A549 (cell line): ENCODE data around the gene ZNF680. TPM values are rescaled to one million over a fixed set of nuclear protein-coding genes. Genes with fewer than 3 reads are reported as not detected.

Source experiments
- ATAC-seq, 2 experiments: fragments of 200-7000 bp in 1 of 2; fragments of >200 bp in 1 of 2; cut with Nextera tagmentation in 1 of 2; cut with Tn5 transposase in 1 of 2; 3 replicates each; pipeline versions ENCODE4 v1.8.0 to v1.9.1; 2018 to 2020; ENCODE audit warnings: mild to moderate bottlenecking in 1 of 2, moderate library complexity in 1 of 2
- CTCF ChIA-PET: fragments of 300-600 bp; sonication (Branson Sonifier 250); formaldehyde crosslinking; extraction: SDS; loops from one replicate; lab custom pipeline; 2021; ENCODE audit warnings: antibody characterized with exemption, inconsistent platforms; lab: Yijun Ruan, JAX
- POLR2A ChIA-PET: fragments of 350-600 bp; formaldehyde crosslinking; extraction: SDS; loops from one replicate; lab custom pipeline; 2021; ENCODE audit warnings: antibody characterized with exemption, inconsistent platforms; lab: Yijun Ruan, JAX
- DNase-seq, 2 experiments: peaks; one replicate each; pipeline versions ENCODE4 v3.0.0 to v3.0.0-alpha.2; 2011 to 2016; ENCODE audit warnings: low read depth in 1 of 2, low spot score in 1 of 2
- FAIRE-seq: peaks from 2 replicates; lab custom pipeline; 2011; peaks lifted over from hg19 to GRCh38; lab: Jason Lieb, UNC
- H3K27ac ChIP-seq, 2 experiments: fragments of >200 bp; sonication (Bioruptor Twin); formaldehyde crosslinking; 3 replicates each; pipeline ENCODE4 v1.5.1; 2016 to 2017
- H3K4me1 ChIP-seq: fragments of >200 bp; sonication (Bioruptor Twin); formaldehyde crosslinking; 3 replicates; pipeline ENCODE4 v1.6.1; 2016
- H3K4me2 ChIP-seq: fragments of >200 bp; sonication (Bioruptor Twin); formaldehyde crosslinking; 3 replicates; pipeline ENCODE4 v1.6.1; 2016
- H3K4me3 ChIP-seq: fragments of >200 bp; sonication (Bioruptor Twin); formaldehyde crosslinking; 3 replicates; pipeline ENCODE4 v1.5.1; 2016
- H3K9me3 ChIP-seq: fragments of >200 bp; sonication (Bioruptor Twin); formaldehyde crosslinking; 3 replicates; pipeline ENCODE4 v1.6.1; 2016
- CBX2 ChIP-seq: fragments of 200-600 bp; sonication (generic); IDR thresholded peaks from 2 replicates; pipeline ENCODE4 v1.6.1; 2016; ENCODE audit warnings: low read depth, mild to moderate bottlenecking, borderline replicate concordance
- CBX8 ChIP-seq: fragments of 200-600 bp; sonication (generic); IDR thresholded peaks from 2 replicates; pipeline ENCODE4 v1.6.1; 2016
- ESRRA ChIP-seq: fragments of 150-350 bp; IDR thresholded peaks from 2 replicates; pipeline ENCODE4 v1.6.1; 2014; ENCODE audit warnings: mild to moderate bottlenecking, low read length, borderline replicate concordance
- FOSB ChIP-seq: fragments of 250-450 bp; sonication (Bioruptor Pico); IDR thresholded peaks from 2 replicates; pipeline ENCODE4 v1.5.0; 2020; ENCODE audit warnings: mild to moderate bottlenecking, moderate library complexity
- FOXS1 ChIP-seq: fragments of 250-450 bp; sonication (Bioruptor Pico); IDR thresholded peaks from 2 replicates; pipeline ENCODE4 v1.5.0; 2020; ENCODE audit warnings: mild to moderate bottlenecking, moderate library complexity
- GATA3 ChIP-seq: IDR thresholded peaks from 2 replicates; pipeline ENCODE4 v1.6.1; 2012; ENCODE audit warnings: borderline replicate concordance
- HES2 ChIP-seq: fragments of >200 bp; sonication (Bioruptor Twin); formaldehyde crosslinking; IDR thresholded peaks from 2 replicates; pipeline ENCODE4 v1.6.1; 2016
- HEYL ChIP-seq: fragments of 250-450 bp; sonication (Bioruptor Pico); IDR thresholded peaks from 2 replicates; pipeline ENCODE4 v1.8.0; 2021; ENCODE audit warnings: mild to moderate bottlenecking, moderate library complexity
- HMGXB4 ChIP-seq: fragments of 250-450 bp; sonication (Bioruptor Pico); IDR thresholded peaks from 2 replicates; pipeline ENCODE4 v1.5.0; 2021; ENCODE audit warnings: mild to moderate bottlenecking, moderate library complexity, borderline replicate concordance
- HOXA7 ChIP-seq: fragments of 250-450 bp; sonication (Bioruptor Pico); IDR thresholded peaks from 2 replicates; pipeline ENCODE4 v1.5.0; 2020; ENCODE audit warnings: mild to moderate bottlenecking, moderate library complexity
- HOXB13 ChIP-seq: fragments of 250-450 bp; sonication (Bioruptor Pico); IDR thresholded peaks from 2 replicates; pipeline ENCODE4 v1.5.0; 2020; ENCODE audit warnings: low read depth, mild to moderate bottlenecking, moderate library complexity
- JUNB ChIP-seq: fragments of >200 bp; sonication (Bioruptor Twin); formaldehyde crosslinking; IDR thresholded peaks from 2 replicates; pipeline ENCODE4 v1.6.1; 2016
- KDM1A ChIP-seq: fragments of 200-600 bp; sonication (generic); IDR thresholded peaks from 2 replicates; pipeline ENCODE4 v1.6.1; 2016; ENCODE audit warnings: low read depth, mild to moderate bottlenecking
- MYC ChIP-seq: IDR thresholded peaks from 2 replicates; pipeline ENCODE4 v1.6.1; 2012; ENCODE audit warnings: mild to moderate bottlenecking, inconsistent platforms, low read length, improper control_type of control experiment, borderline replicate concordance
- NFE2L2 ChIP-seq: fragments of 150-350 bp; conservative IDR thresholded peaks from 2 replicates; pipeline ENCODE4 v1.6.1; 2014; ENCODE audit warnings: low read length
- NR3C1 ChIP-seq: fragments of >200 bp; sonication (Bioruptor Twin); formaldehyde crosslinking; IDR thresholded peaks from 3 replicates; pipeline ENCODE4 v1.6.1; 2017
- PHF8 ChIP-seq: fragments of 200-600 bp; sonication (generic); IDR thresholded peaks from 2 replicates; pipeline ENCODE4 v1.6.1; 2016; ENCODE audit warnings: low read depth, mild to moderate bottlenecking, antibody characterized with exemption, moderate library complexity, borderline replicate concordance
- RARB ChIP-seq: fragments of 250-450 bp; sonication (Bioruptor Pico); IDR thresholded peaks from 2 replicates; pipeline ENCODE4 v1.8.0; 2021; ENCODE audit warnings: mild to moderate bottlenecking, moderate library complexity
- RFX5 ChIP-seq: fragments of 450-650 bp; IDR thresholded peaks from 2 replicates; pipeline ENCODE4 v1.7.1; 2014; ENCODE audit warnings: antibody characterized with exemption, mild to moderate bottlenecking, moderate library complexity
- SMC3 ChIP-seq: fragments of >200 bp; sonication (Bioruptor Twin); formaldehyde crosslinking; IDR thresholded peaks from 3 replicates; pipeline ENCODE4 v1.6.1; 2018; ENCODE audit warnings: inconsistent platforms
- TP53 ChIP-seq: fragments of 250-450 bp; sonication (Bioruptor Pico); IDR thresholded peaks from 2 replicates; pipeline ENCODE4 v1.5.0; 2021; ENCODE audit warnings: mild to moderate bottlenecking, moderate library complexity
- ZC3H11A ChIP-seq: fragments of 450-650 bp; IDR thresholded peaks from 2 replicates; pipeline ENCODE4 v1.6.1; 2014; ENCODE audit warnings: antibody characterized with exemption, mild to moderate bottlenecking
- ZFP36 ChIP-seq: fragments of 450-650 bp; IDR thresholded peaks from 2 replicates; pipeline ENCODE4 v1.6.1; 2014; ENCODE audit warnings: borderline replicate concordance; ENCODE audit not compliant: partially characterized antibody
- ZNF302 ChIP-seq: fragments of 250-450 bp; sonication (Bioruptor Pico); IDR thresholded peaks from 2 replicates; pipeline ENCODE4 v1.9.0; 2021; ENCODE audit warnings: inconsistent platforms, mild to moderate bottlenecking, moderate library complexity
- WGBS: methylation state at CpG from one replicate; pipeline ENCODE4 v1.1.6; 2017; ENCODE audit errors: missing lambda C conversion rate; 5-methylcytosine and 5-hydroxymethylcytosine counted together
- polyA plus RNA-seq, 4 experiments: library from polyadenylated mRNA; depleted of rRNA in 3 of 4; stranded (reverse); fragments of >200 nt; fragmentation: RNase III in 1 of 4; extraction: RNeasy Plus Mini Kit Qiagen cat#74134 plus additional on column Dnase treatment in 1 of 4; gene quantifications; 2 replicates in 3 of 4; 3 replicates in 1 of 4; pipeline ENCODE4 v1.2.3, GENCODE V29; 2011 to 2017
- TF ChIP-seq, protein P1 (sequence below): fragments of 200-600 bp; sonication (generic); IDR thresholded peaks from 2 replicates; pipeline ENCODE4 v1.6.1; 2016; ENCODE audit warnings: antibody characterized with exemption, mild to moderate bottlenecking, moderate library complexity
- TF ChIP-seq, protein P2 (sequence below): IDR thresholded peaks from 2 replicates; pipeline ENCODE4 v1.6.1; 2012
- TF ChIP-seq, protein P3 (sequence below): fragments of 450-650 bp; IDR thresholded peaks from 2 replicates; pipeline ENCODE4 v1.6.1; 2014; ENCODE audit warnings: antibody characterized with exemption
- TF ChIP-seq, protein P4 (sequence below): IDR thresholded peaks from 2 replicates; pipeline ENCODE4 v1.6.1; 2012; ENCODE audit warnings: low read depth, borderline replicate concordance

The ZNF680 gene
- polyA plus RNA-seq, 2 of the 4 experiments (the other 2 are of a cell fraction): 4.6 to 6.6 TPM

GRCh38 chr7:64562626-64563278 lies at the start of gene ZNF680 (continued):
- TF ChIP-seq, protein P1, sequence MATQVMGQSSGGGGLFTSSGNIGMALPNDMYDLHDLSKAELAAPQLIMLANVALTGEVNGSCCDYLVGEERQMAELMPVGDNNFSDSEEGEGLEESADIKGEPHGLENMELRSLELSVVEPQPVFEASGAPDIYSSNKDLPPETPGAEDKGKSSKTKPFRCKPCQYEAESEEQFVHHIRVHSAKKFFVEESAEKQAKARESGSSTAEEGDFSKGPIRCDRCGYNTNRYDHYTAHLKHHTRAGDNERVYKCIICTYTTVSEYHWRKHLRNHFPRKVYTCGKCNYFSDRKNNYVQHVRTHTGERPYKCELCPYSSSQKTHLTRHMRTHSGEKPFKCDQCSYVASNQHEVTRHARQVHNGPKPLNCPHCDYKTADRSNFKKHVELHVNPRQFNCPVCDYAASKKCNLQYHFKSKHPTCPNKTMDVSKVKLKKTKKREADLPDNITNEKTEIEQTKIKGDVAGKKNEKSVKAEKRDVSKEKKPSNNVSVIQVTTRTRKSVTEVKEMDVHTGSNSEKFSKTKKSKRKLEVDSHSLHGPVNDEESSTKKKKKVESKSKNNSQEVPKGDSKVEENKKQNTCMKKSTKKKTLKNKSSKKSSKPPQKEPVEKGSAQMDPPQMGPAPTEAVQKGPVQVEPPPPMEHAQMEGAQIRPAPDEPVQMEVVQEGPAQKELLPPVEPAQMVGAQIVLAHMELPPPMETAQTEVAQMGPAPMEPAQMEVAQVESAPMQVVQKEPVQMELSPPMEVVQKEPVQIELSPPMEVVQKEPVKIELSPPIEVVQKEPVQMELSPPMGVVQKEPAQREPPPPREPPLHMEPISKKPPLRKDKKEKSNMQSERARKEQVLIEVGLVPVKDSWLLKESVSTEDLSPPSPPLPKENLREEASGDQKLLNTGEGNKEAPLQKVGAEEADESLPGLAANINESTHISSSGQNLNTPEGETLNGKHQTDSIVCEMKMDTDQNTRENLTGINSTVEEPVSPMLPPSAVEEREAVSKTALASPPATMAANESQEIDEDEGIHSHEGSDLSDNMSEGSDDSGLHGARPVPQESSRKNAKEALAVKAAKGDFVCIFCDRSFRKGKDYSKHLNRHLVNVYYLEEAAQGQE: peak; percentile 25; the same call in 1 of the 2 replicates

DNA sequence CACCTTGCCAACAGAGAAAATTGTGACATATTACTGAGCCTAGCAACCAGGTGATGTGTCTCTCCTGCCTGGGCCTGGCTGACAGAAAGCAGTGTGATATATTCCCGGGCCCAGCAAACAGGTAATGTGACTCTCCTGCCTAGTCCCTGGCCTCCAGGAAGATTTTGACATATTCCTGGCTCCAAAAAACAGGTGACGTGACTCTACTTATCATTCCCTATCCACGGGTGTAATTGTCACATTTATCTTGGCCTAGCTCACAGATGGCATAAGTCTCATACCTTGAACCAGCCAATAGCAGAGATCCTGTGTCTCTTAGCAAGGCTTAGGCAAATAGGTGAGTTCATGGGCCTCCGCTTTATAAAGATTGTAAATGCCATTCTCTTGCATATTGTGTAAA lies 49.6 kb upstream of the ZNF680 start:
- H3K27ac ChIP-seq: no peak overlapping the region
- no peak overlapping the region for H3K4me3 ChIP-seq
- 0% methylated on average over 4 of the region's 4 CpGs for WGBS
- FAIRE-seq (no peak), ATAC-seq (no peak)
- no peak overlapping the region for H3K4me2 ChIP-seq
- H3K9me3 ChIP-seq: peaks cover 14% of the 10 kb centered on the region; the same call in 2 of the 3 replicates
- TF ChIP-seq HES2 (no peak), PHF8 (no peak), KDM1A (no peak), JUNB (no peak), NR3C1 (no peak), FOXS1 (CRISPR knock-in tag) (no peak), MYC (no peak), ZNF302 (CRISPR knock-in tag) (no peak), CBX2 (no peak), SMC3 (no peak), ESRRA (no peak), ZFP36 (no peak), ZC3H11A (no peak), HOXB13 (CRISPR knock-in tag) (no peak), HMGXB4 (CRISPR knock-in tag) (no peak), CBX8 (no peak)
- TF ChIP-seq, protein P2, sequence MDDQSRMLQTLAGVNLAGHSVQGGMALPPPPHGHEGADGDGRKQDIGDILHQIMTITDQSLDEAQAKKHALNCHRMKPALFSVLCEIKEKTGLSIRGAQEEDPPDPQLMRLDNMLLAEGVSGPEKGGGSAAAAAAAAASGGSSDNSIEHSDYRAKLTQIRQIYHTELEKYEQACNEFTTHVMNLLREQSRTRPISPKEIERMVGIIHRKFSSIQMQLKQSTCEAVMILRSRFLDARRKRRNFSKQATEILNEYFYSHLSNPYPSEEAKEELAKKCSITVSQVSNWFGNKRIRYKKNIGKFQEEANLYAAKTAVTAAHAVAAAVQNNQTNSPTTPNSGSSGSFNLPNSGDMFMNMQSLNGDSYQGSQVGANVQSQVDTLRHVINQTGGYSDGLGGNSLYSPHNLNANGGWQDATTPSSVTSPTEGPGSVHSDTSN: no peak
- TF ChIP-seq, all 56 proteins: peak for 0
- ChIA-PET CTCF (no interaction called here), POLR2A (no interaction called here)
- DNase-seq: no peak
- no peaks in the 10 kb centered on the region for H3K4me1 ChIP-seq

DNA sequence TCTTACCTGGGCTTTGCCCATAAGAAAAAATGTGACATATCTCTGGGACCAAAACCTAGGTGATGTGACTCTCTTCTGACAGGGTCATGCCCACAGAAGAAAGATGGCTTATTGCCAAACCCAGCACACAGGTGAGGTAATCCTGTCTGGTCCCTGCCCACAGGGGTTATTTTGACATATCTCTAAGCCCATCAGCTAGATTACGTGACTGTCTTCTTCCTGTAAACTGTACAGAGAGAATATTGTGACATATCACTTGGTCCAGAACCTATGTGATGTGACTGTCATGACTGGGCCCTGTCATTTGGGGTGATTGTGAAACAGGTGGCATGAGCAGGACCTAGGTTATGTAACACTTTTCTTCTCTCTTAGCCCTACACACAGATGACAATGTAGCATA lies 48.8 kb upstream of the ZNF680 start:
- DNase-seq: no peak
- 0% methylated on average over 1 of the region's 1 CpG for WGBS
- TF ChIP-seq RARB: no peak
- no peak for TF ChIP-seq HOXA7 (CRISPR knock-in tag)
- no peak for TF ChIP-seq MYC
- TF ChIP-seq HES2: no peak
- TF ChIP-seq, protein P3, sequence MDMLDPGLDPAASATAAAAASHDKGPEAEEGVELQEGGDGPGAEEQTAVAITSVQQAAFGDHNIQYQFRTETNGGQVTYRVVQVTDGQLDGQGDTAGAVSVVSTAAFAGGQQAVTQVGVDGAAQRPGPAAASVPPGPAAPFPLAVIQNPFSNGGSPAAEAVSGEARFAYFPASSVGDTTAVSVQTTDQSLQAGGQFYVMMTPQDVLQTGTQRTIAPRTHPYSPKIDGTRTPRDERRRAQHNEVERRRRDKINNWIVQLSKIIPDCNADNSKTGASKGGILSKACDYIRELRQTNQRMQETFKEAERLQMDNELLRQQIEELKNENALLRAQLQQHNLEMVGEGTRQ: no peak
- TF ChIP-seq GATA3: no peak
- no peak for TF ChIP-seq TP53 (CRISPR knock-in tag)
- TF ChIP-seq, protein P4, sequence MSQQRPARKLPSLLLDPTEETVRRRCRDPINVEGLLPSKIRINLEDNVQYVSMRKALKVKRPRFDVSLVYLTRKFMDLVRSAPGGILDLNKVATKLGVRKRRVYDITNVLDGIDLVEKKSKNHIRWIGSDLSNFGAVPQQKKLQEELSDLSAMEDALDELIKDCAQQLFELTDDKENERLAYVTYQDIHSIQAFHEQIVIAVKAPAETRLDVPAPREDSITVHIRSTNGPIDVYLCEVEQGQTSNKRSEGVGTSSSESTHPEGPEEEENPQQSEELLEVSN: no peak
- TF ChIP-seq RFX5: no peak
- TF ChIP-seq FOSB: no peak
- TF ChIP-seq HEYL (CRISPR knock-in tag): no peak
- no peak for TF ChIP-seq FOXS1 (CRISPR knock-in tag)
- TF ChIP-seq NFE2L2: no peak
- no peak for TF ChIP-seq JUNB

More for the DNA sequence above, 48.8 kb upstream of the ZNF680 start:
- Histone ChIP-seq H3K4me2 (no peak overlapping the region), H3K27ac (no peak overlapping the region), H3K4me1 (no peaks in the 10 kb centered on the region), H3K9me3 (peaks cover 14% of the 10 kb centered on the region; the same call in 2 of the 3 replicates), H3K4me3 (no peak overlapping the region)
- no peak for FAIRE-seq
- no peak for ATAC-seq
- CTCF ChIA-PET: no interaction called here
- POLR2A ChIA-PET: no interaction called here
